Measurements from ENCODE around the gene GATAD2A. TPM values are rescaled to one million over a fixed set of nuclear protein-coding genes. Genes with fewer than 3 reads are reported as not detected.
A peak's percentile ranks its signal among the peaks of the same experiment; 100 is the strongest.

Gene GATAD2A
- polyA plus RNA-seq, 4 donors, result 25.9 to 49.1 (median 33.0) TPM

DNA sequence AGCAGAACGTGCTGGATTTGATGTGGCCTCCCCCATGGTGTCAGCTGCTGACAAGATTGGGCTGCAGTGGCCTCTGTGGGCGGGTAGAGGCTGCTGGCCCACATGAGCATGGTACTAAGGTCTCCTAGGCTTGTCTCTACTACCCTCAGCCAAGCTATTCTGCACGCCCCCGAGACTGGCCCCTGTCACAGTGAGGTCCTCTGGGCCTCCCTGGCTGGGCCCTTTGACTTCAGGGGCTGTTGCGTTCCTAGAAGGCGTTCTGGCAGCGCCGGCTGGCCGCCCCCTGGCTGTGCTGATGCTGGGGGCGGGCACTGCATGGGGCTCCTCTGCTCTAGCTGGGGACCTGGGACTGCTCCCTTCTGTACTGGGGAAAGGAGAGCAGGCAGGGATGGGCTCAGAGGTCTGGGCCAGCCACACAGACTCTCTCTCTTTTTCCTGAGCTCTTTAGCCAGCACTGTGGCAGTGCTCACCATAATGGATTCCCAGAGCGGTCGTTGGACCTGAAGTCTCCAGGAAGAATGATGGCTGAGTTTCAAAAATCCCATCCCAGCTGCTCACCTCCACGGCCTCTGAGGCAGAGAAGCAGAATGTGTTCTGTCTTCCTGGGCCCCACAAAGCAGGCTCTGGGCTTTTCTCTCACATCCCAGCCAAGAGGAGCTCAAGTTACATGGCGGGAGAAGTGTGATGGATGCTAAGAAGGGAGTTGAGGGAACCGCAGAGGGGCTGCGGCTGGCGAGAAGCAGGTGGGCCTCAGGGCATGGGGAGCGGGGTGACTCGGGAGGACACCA, 77.5 kb downstream of the GATAD2A start:
- H3K4me3 ChIP-seq (ENCODE audit: low read depth in 1 of 3, low read length in 3 of 3), result no peak overlapping the region
- DNase-seq (peak in 1 of 2 donors; percentile 21), FAIRE-seq (no peak)
- no peaks in the 10 kb centered on the region for H3K27me3 ChIP-seq (ENCODE audit: control insufficient read depth in 3 of 3, insufficient read depth in 3 of 3, low read length in 3 of 3)
- H3K9me3 ChIP-seq (ENCODE audit: control insufficient read depth in 2 of 2, insufficient read depth in 1 of 2, low read depth in 1 of 2, low read length in 1 of 2), result no peaks in the 10 kb centered on the region
- H3K36me3 ChIP-seq (ENCODE audit: control insufficient read depth in 3 of 3, insufficient read depth in 2 of 3, low read depth in 1 of 3, low read length in 3 of 3), result peaks cover 0 to 75% (median 0%) of the 10 kb centered on the region in 3 donors
- peaks cover under 1 to 29% (median 2%) of the 10 kb centered on the region in 3 donors for H3K4me1 ChIP-seq (ENCODE audit: control insufficient read depth in 3 of 3, insufficient read depth in 2 of 3, low read depth in 1 of 3, low read length in 2 of 3)
- 76 to 90% (median 88%) methylated on average over 19 of the region's 19 CpGs for WGBS, 3 donors
- peak overlapping the region in 1 of 3 donors; percentile 53 for H3K27ac ChIP-seq (ENCODE audit: low read depth in 1 of 3, low read length in 2 of 3)

DNA sequence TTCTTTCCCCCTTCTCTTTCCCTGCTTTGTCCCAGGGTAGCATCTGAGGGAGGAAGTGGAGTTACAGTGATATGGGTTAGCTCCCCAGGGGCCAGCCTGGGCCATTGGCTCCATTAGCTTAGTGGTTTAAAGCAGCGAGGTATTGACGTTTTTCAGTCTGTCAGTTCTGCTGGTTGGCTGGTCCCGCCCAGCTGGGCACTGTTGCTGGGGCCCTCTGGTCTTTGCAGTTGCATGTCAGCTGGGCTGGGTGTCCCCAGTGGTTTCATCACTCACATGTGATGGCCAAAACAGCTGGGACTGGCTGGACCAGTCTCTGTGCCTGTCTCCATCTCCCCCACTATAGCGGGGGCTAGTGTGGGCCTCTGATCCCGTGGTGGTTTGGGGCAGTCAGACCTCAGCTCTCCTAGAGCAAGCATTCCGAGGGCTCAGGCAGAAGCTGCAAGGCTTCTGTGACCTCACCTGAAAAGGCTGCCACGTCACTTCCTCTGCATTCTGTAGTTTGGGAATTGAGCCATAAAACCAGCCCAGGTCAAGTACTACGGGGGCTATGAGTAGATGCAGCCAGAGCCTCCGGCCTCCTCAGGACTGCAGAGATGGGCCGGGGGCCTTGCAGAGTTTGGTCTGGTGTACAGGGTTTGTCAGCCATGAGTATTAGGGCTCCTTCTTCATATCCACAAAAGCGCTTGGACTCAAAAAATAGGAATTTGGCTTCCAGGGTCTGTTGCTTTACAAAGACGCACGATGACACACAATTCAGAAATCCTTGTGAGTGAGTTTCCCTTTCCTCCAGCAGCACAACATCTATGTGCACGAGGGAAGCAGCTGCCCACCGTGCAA, 79.9 kb downstream of the GATAD2A start:
- H3K27me3 ChIP-seq (ENCODE audit: control insufficient read depth in 3 of 3, insufficient read depth in 3 of 3, low read length in 3 of 3), result no peaks in the 10 kb centered on the region
- DNase-seq (no peak), FAIRE-seq (no peak)
- H3K4me3 ChIP-seq (ENCODE audit: low read depth in 1 of 3, low read length in 3 of 3), result no peak overlapping the region
- peaks cover 0 to 68% (median 0%) of the 10 kb centered on the region in 3 donors for H3K36me3 ChIP-seq (ENCODE audit: control insufficient read depth in 3 of 3, insufficient read depth in 2 of 3, low read depth in 1 of 3, low read length in 3 of 3)
- H3K4me1 ChIP-seq (ENCODE audit: control insufficient read depth in 3 of 3, insufficient read depth in 2 of 3, low read depth in 1 of 3, low read length in 2 of 3), result peaks cover 8 to 52% (median 9%) of the 10 kb centered on the region in 3 donors
- WGBS, 3 donors, result 73 to 90% (median 89%) methylated on average over 15 of the region's 15 CpGs
- H3K9me3 ChIP-seq (ENCODE audit: control insufficient read depth in 2 of 2, insufficient read depth in 1 of 2, low read depth in 1 of 2, low read length in 1 of 2), result no peaks in the 10 kb centered on the region
- H3K27ac ChIP-seq (ENCODE audit: low read depth in 1 of 3, low read length in 2 of 3), result no peak overlapping the region

GRCh38 chr19:19485998-19486290, 80.5 kb downstream of the GATAD2A start:
- DNase-seq (no peak), FAIRE-seq (no peak)
- Histone ChIP-seq H3K4me1 (ENCODE audit: control insufficient read depth in 3 of 3, insufficient read depth in 2 of 3, low read depth in 1 of 3, low read length in 2 of 3) (peaks cover 8 to 52% (median 9%) of the 10 kb centered on the region in 3 donors), H3K9me3 (ENCODE audit: control insufficient read depth in 2 of 2, insufficient read depth in 1 of 2, low read depth in 1 of 2, low read length in 1 of 2) (no peaks in the 10 kb centered on the region), H3K36me3 (ENCODE audit: control insufficient read depth in 3 of 3, insufficient read depth in 2 of 3, low read depth in 1 of 3, low read length in 3 of 3) (peaks cover 0 to 68% (median 0%) of the 10 kb centered on the region in 3 donors), H3K27me3 (ENCODE audit: control insufficient read depth in 3 of 3, insufficient read depth in 3 of 3, low read length in 3 of 3) (no peaks in the 10 kb centered on the region), H3K27ac (ENCODE audit: low read depth in 1 of 3, low read length in 2 of 3) (no peak overlapping the region), H3K4me3 (ENCODE audit: low read depth in 1 of 3, low read length in 3 of 3) (no peak overlapping the region)
- 94 to 99% (median 97%) methylated on average over 5 of the region's 5 CpGs for WGBS, 3 donors

- DNase-seq, result peak in 1 of 2 donors; percentile 15
These were observed 81.0 kb downstream of the GATAD2A start for GRCh38 chr19:19486343-19487076.

DNA sequence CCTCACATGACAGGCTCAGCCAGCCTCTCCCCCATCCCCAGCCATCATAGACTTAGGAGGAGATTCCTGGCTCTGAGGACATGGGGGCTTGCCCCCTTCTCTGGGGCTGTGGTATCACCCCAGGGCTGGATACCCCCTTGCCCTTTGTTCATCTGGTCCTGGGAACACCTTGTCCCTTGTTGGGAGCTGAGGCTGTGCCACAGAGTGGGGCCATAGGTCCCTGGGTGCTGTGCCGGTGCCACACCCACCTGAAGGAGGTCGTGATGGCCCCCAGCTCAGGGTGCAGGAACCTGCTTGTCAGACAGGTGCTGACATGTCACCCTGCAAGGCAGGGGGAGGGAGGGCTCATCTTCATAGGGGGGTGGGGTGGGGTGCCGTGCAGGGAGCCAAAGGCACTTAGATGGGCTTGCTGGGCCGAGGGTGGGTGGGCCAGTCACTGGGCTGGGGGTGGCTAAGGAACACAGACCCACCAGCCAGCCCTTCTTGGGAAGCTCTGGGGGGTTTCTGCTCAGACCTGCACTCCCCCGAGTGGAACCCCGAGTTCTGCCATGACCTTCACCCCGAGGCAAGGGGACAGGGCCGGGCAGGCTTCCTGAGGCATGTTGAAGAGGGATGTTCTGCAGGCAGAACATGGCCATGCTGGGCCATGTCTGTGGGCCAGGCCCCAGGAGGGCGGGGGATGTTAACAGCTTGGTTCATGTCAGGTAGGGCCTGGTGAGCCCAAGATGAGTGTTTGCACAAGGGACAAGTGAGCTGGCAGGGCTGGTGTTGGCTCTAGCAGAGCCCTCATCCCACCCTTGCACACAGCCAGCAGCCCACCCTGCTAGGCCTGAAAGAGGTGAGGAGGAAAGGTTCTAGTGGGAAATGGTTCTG, 81.8 kb downstream of the GATAD2A start:
- Histone ChIP-seq H3K9me3 (ENCODE audit: control insufficient read depth in 2 of 2, insufficient read depth in 1 of 2, low read depth in 1 of 2, low read length in 1 of 2) (no peaks in the 10 kb centered on the region), H3K4me3 (ENCODE audit: low read depth in 1 of 3, low read length in 3 of 3) (no peak overlapping the region), H3K4me1 (ENCODE audit: control insufficient read depth in 3 of 3, insufficient read depth in 2 of 3, low read depth in 1 of 3, low read length in 2 of 3) (peaks cover 8 to 52% (median 9%) of the 10 kb centered on the region in 3 donors), H3K27ac (ENCODE audit: low read depth in 1 of 3, low read length in 2 of 3) (peak overlapping the region; percentile 2 to 93 (median 73)), H3K36me3 (ENCODE audit: control insufficient read depth in 3 of 3, insufficient read depth in 2 of 3, low read depth in 1 of 3, low read length in 3 of 3) (peaks cover 0 to 71% (median 3%) of the 10 kb centered on the region in 3 donors), H3K27me3 (ENCODE audit: control insufficient read depth in 3 of 3, insufficient read depth in 3 of 3, low read length in 3 of 3) (no peaks in the 10 kb centered on the region)
- WGBS, 3 donors, result 56 to 72% (median 57%) methylated on average over 9 of the region's 9 CpGs
- FAIRE-seq (no peak), DNase-seq (peak; percentile 4 to 18)

More at GRCh38 chr19:19486343-19487076, 81.0 kb downstream of the GATAD2A start:
- Histone ChIP-seq H3K27ac (ENCODE audit: low read depth in 1 of 3, low read length in 2 of 3) (no peak overlapping the region), H3K36me3 (ENCODE audit: control insufficient read depth in 3 of 3, insufficient read depth in 2 of 3, low read depth in 1 of 3, low read length in 3 of 3) (peaks cover 0 to 67% (median 0%) of the 10 kb centered on the region in 3 donors), H3K4me1 (ENCODE audit: control insufficient read depth in 3 of 3, insufficient read depth in 2 of 3, low read depth in 1 of 3, low read length in 2 of 3) (peaks cover 8 to 52% (median 9%) of the 10 kb centered on the region in 3 donors), H3K27me3 (ENCODE audit: control insufficient read depth in 3 of 3, insufficient read depth in 3 of 3, low read length in 3 of 3) (no peaks in the 10 kb centered on the region), H3K9me3 (ENCODE audit: control insufficient read depth in 2 of 2, insufficient read depth in 1 of 2, low read depth in 1 of 2, low read length in 1 of 2) (no peaks in the 10 kb centered on the region), H3K4me3 (ENCODE audit: low read depth in 1 of 3, low read length in 3 of 3) (no peak overlapping the region)
- FAIRE-seq, result no peak
- 82 to 85% (median 84%) methylated on average over 15 of the region's 15 CpGs for WGBS, 3 donors

- Histone ChIP-seq H3K27ac (ENCODE audit: low read depth in 1 of 3, low read length in 2 of 3) (peak overlapping the region; percentile 2 to 93 (median 73)), H3K4me3 (ENCODE audit: low read depth in 1 of 3, low read length in 3 of 3) (no peak overlapping the region), H3K9me3 (ENCODE audit: control insufficient read depth in 2 of 2, insufficient read depth in 1 of 2, low read depth in 1 of 2, low read length in 1 of 2) (no peaks in the 10 kb centered on the region), H3K36me3 (ENCODE audit: control insufficient read depth in 3 of 3, insufficient read depth in 2 of 3, low read depth in 1 of 3, low read length in 3 of 3) (peaks cover under 1 to 72% (median 5%) of the 10 kb centered on the region in 3 donors), H3K27me3 (ENCODE audit: control insufficient read depth in 3 of 3, insufficient read depth in 3 of 3, low read length in 3 of 3) (no peaks in the 10 kb centered on the region), H3K4me1 (ENCODE audit: control insufficient read depth in 3 of 3, insufficient read depth in 2 of 3, low read depth in 1 of 3, low read length in 2 of 3) (peaks cover 8 to 44% (median 9%) of the 10 kb centered on the region in 3 donors)
- DNase-seq (peak; percentile 36 to 56), FAIRE-seq (no peak)
- WGBS, 3 donors, result 40 to 54% (median 50%) methylated on average over 20 of the region's 20 CpGs
These were observed 82.7 kb downstream of the GATAD2A start for GRCh38 chr19:19487950-19488874.
